NCI-H2171 (cell line): ENCODE results near the gene ETHE1.
A peak's percentile ranks its signal among the peaks of the same experiment; 100 is the strongest.

Experiments used
- DNase-seq: peaks from one replicate; lab custom pipeline; 2025; lab: John Stamatoyannopoulos, UW

ETHE1 gene

DNA sequence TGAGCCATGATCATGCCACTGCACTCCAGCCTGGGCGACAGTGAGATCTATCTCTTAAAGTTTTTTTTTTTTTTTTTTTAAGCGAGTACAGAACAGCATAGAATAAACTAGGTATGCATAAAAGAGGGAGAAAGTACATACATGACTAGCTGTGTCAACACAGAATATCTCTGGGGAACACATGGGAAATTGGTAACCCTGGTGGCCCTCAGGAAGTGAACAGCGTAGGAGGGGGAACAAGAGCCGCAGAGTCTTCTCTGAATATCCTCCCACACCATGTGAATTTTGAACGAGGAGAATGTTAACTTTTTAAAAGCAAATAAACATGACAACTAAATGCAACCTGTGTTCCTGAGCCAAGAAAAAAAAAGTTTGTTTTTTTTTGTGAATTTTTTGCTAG is 37.7 kb downstream of the ETHE1 start:
- no peak for DNase-seq

DNA sequence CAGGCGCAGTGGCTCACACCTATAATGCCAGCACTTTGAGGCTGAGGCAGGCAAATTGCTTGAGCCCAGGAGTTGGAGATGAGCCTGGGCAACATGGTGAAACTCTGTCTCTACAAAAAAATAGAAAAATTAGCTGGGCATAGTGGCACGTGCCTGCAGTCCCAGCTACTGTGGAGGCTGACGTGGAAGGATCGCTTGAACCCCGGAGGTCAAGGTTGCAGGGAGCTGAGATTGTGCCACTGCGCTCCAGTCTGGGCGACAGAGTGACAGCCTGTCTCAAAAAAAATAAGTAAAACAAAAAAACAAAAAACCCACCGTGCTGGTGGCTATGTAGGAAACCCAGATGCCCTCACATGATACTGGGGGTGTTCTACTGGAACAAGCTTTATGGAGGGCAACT is 38.8 kb downstream of the ETHE1 start:
- no peak for DNase-seq

DNA sequence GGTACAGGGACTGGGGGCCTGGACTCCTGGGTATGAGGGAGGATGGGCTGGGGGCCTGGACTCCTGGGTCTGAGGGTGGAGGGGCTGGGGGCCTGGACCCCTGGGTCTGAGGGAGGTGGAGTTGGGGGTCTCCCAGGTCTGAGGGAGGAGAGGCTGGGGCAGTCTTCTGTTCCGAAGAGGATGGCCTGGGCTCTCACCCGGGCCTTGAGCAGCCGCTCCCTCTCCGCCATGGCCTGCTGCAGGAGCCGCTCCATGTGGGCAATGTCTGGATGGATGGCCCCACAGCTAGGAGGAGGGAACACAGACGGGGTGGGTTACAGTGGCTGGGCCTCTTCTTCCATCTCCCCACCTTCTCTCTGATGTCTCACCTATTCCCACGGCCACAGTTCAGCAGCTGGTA is 40.6 kb downstream of the ETHE1 start:
- DNase-seq, result no peak

DNA sequence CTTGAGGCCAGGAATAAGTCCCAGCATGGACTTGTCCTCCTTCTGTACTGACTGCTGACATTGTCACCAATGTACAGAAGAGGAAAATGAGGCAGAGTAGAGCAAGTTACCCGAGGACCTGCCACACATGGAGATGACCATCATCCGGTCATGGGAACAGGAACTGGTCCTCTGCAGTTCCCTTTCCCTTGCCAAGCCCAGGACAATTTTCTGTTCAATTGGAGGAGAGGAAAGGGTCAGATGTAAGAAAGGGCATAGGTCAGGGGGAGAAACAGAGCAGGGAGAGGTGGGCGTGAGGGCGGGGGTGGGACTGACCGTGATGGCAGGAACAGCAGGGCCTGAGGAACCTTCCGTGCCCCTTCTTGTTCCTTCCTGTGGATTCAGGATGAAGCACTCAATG is 41.0 kb downstream of the ETHE1 start:
- DNase-seq, result no peak

DNA sequence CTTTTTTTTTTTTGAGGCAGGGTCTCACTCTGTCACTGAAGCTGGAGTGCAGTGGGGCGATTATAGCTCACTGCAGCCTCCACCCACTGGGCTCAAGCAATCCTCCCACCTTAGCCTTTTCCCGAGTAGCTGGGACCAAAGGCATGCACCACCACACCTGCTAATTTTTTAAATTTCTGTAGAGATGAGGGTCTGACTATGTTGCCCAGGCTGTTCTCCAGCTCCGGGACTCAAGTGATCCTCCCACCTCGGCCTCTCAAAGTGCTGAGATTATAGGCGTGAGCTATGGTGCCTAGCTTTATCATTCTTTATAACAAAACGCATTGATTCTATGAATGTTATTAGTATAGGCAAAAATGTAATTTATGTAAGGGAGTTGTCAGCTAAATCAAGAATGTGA is 43.7 kb downstream of the ETHE1 start:
- DNase-seq, result no peak

DNA sequence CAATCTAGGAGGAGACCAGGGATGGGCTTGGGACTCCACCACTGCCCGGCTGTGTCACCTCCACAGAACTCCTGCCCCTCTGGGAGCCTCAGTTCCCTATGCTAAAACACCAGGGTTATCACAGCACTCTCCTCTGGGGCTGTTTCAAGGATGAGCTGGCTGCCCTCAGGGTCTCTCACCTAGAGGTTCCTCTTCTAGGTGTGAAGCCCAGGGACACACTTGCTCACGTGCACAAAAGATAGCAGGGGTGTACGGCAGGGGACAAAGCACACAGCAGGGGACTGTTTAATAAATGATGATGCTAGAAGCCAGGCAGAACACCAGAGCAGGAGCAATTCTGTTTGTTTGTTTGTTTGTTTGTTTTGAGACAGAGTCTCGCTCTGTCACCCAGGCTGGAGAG is 44.8 kb downstream of the ETHE1 start:
- no peak for DNase-seq

DNA sequence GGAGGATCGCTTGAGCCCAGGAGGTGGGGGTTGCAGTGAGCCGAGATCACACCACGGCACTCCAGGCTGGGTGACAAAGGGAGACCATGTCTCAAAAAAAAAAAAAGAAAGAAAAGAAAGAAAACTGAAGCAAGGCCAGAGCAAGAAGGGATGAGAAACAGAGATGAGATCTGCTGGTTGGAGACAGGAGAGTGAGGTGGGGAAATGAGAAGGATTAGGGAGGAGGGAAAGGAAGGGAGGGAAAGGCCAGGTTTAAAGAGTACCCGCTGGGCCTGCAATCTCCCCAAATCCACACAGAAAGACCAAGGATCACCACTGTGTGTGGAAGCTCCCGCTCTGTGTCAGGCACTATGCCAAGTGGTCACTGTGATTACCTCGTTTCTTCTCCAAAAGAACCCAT is 45.3 kb downstream of the ETHE1 start:
- no peak for DNase-seq

DNA sequence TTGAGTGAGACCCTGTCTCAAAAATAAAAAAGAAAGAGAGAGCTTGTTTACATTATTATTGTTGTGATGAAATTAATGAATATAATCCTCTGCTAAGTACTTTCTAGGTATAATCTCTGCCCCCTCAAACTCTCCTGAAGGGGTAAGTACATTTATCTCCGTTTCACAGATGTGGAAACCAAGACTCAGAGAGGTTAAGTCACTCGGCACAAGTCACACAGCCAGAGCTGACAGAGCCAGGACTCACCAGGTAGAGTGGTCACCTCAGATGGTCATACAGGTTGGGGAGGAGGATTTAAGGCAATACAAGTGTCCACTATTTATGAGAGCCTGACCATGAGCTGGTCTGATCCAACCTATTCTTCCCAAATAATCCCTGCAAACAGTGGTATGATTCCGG is 46.4 kb downstream of the ETHE1 start:
- DNase-seq, result no peak

DNA sequence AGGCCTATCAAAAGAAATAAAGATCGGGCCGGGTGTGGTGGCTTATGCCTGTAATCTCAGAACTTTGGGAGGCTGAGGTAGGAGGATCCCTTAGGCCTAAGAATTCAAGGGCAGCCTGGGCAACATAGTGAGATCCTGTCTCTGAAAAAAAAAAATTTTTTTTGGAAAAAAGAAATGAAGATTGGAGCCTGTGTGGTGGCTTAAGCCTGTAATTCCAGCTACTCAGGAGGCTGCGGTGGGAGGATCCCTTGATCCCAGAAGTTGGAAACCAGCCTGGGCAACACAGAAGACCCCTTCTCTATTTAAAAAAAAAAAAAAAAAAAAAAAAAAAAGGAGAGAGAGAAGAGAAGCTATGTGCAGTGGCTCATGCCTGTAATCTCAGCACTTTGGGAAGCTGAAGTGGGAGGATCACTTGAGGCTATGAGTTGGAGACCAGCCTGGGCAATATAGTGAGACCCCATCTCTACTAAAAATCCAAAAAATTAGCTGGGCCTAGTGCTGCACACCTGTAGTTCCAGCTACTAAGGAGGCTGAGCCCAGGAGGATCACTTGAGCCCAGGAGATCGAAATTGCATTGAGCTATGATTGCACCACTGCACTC is 46.9 kb downstream of the ETHE1 start:
- no peak for DNase-seq

DNA sequence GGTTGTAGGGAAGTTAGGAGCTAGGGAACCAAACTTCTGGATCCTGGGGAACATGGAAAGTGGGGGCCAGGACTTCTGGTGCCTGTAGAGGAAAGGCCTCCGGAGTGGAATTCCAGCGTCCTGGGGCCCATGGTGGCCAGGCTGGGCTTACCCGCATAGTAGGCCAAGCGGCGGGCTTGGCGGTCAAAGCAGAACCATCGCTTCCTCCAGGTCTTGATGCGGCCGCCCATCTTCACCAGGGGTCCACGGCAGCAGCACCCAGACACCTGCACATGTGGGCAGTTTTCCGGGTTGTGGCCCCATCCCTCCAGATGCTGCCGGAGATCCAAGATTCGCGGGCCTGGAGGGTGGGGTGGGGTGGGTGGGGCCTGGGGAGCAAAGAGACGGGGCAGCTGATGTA is 47.8 kb downstream of the ETHE1 start:
- DNase-seq, result no peak

DNA sequence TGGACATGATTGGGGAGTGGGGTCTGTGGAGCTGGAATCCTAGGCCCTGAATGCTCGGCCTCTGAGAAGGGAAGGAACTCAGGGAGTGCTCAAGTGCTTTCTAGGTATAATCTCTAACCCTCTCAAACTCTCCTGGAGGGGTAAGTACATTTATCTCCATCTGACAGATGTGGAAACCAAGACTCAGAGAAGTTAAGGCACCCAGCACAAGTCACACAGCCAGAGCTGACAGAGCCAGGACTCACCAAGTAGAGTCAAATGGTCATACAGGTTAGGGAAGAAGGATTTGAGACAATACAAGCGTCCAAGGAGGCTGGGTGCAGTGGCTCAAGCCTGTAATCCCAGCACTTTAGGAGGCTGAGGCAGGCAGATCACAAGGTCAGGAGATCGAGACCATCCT is 48.7 kb downstream of the ETHE1 start:
- DNase-seq, result no peak

DNA sequence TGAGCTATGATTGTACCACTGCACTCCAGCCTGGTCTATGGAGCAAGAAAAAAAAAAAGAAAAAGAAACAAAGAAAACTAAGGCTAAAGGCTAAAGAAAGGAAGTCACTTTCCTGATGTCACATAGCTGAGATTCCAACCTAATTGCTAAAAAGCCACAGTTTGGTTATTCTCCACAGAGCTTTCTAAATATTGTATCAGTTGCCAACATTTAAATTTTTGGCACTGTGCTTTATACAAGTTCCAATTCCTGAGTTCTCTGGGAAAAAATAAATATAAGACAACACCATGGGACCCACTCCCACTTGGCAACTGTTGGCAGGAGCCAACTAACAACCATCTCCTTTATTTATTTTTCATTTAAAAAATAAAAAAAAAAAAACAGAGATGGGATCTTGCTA is 50.4 kb downstream of the ETHE1 start:
- DNase-seq, result no peak

DNA sequence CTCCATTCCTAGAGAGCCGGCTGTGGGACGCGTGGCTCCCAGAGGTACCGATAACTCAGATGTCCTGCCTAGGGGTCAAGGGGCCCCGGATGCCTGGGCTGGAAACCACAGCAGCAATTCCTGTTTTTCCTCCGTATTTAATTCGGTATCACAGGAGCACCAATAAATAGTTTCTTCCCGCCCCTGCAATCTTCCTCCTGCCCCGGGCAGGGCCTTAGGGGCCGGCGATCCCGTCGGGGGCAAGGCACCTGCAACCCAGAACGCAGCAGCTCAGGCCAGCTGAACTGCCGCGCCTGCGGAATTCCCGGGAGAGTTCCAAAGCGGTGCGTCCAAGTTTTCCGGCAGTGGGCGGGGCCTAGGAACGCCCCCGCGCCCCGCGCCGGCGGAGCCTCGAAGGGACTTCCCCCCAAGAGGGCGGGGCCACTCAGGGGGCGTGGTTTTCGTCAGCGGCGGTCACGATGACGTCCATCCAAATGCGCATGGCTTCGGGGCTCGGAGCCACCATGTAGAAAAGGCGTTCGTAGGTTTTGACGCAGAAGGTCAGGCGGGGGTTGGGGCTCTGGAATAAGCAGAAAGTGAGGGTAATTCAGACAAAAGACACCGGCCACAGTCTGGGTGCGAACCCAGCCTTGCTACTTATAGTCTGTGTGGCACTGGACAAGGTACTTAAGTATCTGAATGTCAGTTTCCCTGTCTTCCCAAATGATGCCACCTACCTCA is 51.9 kb downstream of the ETHE1 start:
- peak; percentile 87 for DNase-seq

DNA sequence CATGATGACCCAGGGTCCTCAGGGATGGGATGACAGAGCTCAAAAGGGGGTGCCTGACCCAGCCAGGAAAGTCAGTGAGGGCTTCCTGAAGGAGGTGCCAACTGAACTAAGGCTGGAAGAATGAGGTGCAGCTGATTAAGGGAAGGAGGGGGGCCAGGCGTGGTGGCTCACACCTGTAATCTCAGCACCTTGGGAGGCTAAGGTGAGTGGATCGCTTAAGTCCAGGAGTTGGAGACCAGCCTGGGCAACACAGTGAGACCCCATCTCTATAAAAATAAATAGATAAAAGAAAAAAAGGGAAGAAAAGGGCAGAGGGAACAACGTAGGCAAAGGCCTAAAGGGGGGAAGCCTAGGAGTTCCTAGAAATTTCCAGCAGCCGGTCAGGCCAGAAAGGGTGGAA is 52.5 kb downstream of the ETHE1 start:
- DNase-seq, result no peak

DNA sequence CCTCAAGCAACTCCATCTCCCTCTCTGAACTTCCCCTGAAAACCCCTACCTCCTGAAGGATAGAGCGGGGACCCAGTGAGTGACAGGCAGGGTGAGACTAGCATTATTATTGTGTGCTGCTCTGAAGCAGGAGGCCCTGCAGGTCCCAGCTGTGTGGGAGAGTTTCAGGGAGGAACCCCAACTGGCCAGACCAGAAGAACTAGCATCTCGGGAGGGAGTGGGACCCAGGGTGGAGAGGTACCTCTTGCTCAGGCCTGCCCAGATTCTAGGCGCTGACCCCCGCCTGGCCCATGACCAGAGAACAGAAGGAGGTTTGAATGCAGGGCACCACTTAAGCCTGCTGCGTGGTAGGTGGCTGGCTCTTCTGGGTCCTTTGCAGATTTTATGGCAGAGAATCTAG is 55.9 kb downstream of the ETHE1 start:
- DNase-seq, result no peak

DNA sequence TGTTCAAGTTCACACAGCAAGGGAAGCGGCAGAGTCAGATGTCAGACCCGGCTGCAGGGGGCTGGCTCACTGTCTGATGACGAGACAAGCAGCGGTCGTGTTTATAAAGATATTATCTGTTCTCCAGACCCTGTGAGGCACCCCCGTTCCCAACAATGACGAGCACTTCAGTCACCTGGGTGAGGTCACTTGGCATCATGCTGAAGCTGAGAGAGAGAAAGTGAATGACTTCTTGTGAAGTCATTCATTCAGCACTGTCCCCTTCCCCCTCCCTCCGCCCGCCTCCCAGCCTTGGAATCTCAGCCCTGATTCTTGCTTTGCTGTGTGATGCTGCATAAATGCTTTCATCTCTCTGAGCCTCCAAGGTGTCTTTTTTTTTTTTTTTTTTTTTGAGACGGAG is 56.7 kb downstream of the ETHE1 start:
- no peak for DNase-seq

DNA sequence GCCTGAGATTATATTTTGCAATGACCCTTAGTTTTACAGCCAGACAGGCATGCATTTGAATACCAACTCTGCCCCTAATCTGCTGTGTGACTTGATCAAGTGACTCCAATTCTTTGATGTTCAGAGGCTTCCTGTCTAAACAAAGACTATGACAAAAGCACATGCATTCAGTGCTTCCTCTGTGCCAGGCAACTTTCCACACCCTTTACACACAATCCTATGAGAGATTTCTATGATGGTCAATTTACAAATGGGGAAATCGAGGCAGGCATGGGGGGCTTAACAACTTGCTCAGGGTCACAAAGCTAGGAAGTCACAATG is 57.9 kb downstream of the ETHE1 start:
- no peak for DNase-seq

DNA sequence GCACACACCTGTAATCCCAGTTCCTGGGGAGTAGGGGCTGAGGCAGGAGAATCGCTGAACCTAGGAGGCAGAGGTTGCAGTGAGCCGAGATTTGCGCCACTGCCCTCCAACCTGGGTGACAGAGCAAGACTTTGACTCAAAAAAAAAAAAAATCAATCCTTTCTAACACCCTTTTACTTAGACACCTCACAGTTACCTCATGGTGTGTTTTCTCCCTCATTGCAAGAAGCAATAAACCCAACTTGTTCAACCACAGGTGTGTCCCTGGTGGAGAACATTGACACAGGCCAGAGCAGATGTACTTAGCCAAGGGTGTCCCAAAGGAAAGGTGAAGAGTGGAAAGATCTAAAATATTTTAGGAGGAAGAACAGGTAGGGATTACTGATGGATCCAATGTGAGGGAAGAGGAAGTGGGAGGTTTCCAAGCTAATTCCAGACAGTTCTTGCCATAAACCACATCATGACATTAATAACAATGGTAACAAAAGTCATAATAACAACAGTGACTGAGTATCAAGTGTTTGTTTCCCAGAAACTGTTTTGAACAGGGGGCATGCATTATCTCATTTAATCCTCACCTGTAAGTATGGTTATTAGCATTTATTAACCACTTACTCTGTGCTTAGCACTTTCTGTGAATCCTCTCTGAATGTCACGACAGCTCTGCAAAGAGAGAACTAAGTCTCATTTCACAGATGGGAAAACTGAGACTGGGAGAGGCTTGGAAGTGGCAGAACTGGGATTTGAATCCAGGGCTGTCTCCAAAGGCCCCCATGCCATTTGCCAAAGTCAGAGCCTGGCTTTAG is 58.4 kb downstream of the ETHE1 start:
- DNase-seq, result no peak

DNA sequence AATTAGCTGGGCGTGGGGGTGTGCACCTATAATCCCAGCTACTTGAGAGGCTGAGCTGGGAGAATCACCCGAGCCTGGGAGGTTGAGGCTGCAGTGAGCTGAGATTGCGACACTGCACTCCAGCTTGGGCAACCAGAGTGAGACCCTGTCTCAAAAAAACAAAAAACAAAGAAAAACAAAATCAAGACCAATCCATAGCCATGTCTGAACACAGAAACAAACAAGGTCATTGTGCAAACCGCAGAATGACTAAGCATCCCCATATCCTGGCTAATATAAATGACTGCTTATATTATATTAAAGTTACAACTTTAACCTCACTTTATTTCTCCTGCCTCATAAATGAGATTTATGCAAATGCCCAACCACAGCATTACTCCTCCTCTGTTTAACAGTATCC is 59.3 kb downstream of the ETHE1 start:
- no peak for DNase-seq

DNA sequence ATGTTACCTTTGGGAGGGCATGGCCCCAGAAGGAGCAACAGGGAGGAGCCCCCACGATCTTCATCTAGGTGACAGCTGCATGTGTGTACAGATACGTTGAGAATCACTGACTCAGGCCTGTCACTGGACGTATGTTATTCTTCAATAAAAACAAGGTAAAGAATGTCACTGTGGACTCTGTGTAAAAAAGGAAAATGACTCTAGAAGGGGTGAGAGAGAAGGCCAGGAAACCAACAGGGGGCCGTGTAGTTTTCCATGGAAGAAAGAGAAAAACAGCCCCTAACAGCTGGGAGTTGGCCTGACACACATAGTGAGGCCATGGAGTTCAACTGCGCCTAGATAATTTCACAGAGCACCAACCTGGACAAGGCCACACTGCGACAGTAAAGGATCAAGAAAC is 59.7 kb downstream of the ETHE1 start:
- DNase-seq, result no peak

DNA sequence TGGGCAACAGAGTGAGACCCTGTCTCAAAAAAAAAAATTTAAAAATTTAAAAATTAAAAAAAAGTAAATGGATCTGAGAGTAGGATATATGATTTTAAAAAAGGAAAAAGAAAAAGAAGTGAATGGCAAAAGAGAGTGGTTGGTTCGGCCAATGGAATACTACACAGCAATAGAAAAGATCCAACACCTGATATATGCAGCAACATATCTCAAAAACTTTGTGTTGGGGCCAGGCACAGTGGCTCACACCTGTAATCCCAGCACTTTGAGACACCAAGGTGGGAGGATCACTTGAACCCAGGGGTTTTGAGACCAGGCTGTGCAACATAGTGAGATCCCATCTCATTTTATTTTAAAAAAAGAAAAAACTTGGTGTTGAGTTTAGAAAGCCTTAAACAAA is 60.2 kb downstream of the ETHE1 start:
- DNase-seq, result no peak

DNA sequence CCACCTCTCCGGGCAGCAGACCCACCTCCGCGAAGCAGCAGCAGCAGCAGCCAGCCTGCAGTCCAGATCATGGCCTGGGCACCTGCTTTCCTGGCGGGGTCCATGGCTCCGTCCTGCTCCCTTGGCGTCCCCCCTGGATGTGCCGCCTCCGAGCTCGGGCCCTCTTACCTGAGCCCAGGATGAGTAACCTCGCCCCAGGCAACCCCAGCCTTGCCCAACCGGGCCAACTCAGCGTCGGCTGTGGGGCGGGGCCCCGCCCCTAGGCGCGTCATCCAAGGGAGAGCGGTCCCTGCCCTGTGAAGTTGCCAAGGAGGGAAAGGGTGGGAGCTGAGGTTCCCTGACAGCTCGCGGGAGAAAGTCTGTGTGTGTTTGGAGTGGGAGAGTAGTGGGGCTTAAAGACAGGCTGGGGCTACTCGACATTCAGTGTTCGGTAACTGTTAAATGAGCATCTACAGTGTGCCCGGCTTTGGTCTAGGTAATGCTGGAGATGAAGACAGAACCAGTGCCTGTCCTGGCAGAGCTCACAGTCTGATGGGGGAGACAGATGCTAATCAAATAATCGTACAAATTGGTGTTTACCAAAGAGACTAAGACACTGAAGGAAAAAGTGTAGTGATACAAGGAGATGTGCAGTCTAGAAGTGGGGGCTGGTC is 61.4 kb downstream of the ETHE1 start, which contains the start of gene LYPD3:
Gene LYPD3 (minus strand): TSS at position 141 of the 653 bp plus-strand sequence. CDS start 37 bp downstream, at position 104.
- DNase-seq, result no peak
